ENCODE data around the gene PHYH. TPM values are rescaled to one million over a fixed set of nuclear protein-coding genes. Genes with fewer than 3 reads are reported as not detected.

PHYH gene
- total RNA-seq, 1 donor from 2014 or later, result 5.3 TPM

- no peak overlapping the region for H3K4me3 ChIP-seq (ENCODE audit: low read depth, low read length)
- FAIRE-seq (no peak), DNase-seq (ENCODE audit: low read depth) (no peak)
- TF ChIP-seq CTCF (IDR thresholded peaks at IDR 0.05; ENCODE audit: insufficient read depth, low read length, severe bottlenecking), result no peak
- H3K27me3 ChIP-seq (ENCODE audit: control insufficient read depth, insufficient read depth, low read length), result no peaks in the 10 kb centered on the region
- H3K36me3 ChIP-seq (ENCODE audit: control insufficient read depth, insufficient read depth, low read length), result no peaks in the 10 kb centered on the region
These were observed 36.3 kb downstream of the PHYH start for GRCh38 chr10:13263591-13263990.

- no peak for TF ChIP-seq CTCF (IDR thresholded peaks at IDR 0.05; ENCODE audit: insufficient read depth, low read length, severe bottlenecking)
- DNase-seq (ENCODE audit: low read depth) (no peak), FAIRE-seq (no peak)
- Histone ChIP-seq H3K27me3 (ENCODE audit: control insufficient read depth, insufficient read depth, low read length) (no peaks in the 10 kb centered on the region), H3K4me3 (ENCODE audit: low read depth, low read length) (no peak overlapping the region), H3K36me3 (ENCODE audit: control insufficient read depth, insufficient read depth, low read length) (no peaks in the 10 kb centered on the region)
These were observed 37.4 kb downstream of the PHYH start for GRCh38 chr10:13262433-13262832.

DNA sequence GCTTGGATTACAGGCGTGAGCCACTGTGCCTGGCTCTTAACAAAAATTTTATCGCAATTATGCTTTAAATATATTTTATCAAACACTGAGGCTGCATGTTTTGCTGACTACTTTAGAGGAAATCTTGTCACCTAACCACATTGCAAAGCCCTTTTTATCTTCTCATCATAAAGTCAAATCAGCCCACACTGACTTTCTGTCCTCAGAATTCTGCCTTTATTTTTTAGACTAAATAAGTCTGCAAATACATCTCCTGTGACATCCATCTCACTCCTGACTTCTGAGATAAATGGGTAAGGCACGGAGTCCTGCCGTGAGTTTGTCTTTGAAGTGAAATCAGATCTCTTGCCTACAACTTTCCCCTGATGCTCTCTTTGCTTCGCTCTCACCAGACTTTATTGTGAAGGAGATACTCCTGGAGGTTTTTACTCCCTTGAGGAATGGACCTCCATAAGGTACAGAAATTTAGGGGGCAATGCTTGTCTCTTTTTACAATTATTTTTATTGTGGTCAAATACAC lies 42.2 kb downstream of the PHYH start:
- no peak overlapping the region for H3K4me3 ChIP-seq (ENCODE audit: low read depth, low read length)
- no peaks in the 10 kb centered on the region for H3K36me3 ChIP-seq (ENCODE audit: control insufficient read depth, insufficient read depth, low read length)
- H3K27me3 ChIP-seq (ENCODE audit: control insufficient read depth, insufficient read depth, low read length), result no peaks in the 10 kb centered on the region
- no peak for FAIRE-seq
- no peak for DNase-seq (ENCODE audit: low read depth)
- TF ChIP-seq CTCF (IDR thresholded peaks at IDR 0.05; ENCODE audit: insufficient read depth, low read length, severe bottlenecking), result no peak

- Histone ChIP-seq H3K27me3 (ENCODE audit: control insufficient read depth, insufficient read depth, low read length) (no peaks in the 10 kb centered on the region), H3K36me3 (ENCODE audit: control insufficient read depth, insufficient read depth, low read length) (no peaks in the 10 kb centered on the region), H3K4me3 (ENCODE audit: low read depth, low read length) (no peak overlapping the region)
- DNase-seq (ENCODE audit: low read depth) (no peak), FAIRE-seq (no peak)
- TF ChIP-seq CTCF (IDR thresholded peaks at IDR 0.05; ENCODE audit: insufficient read depth, low read length, severe bottlenecking), result no peak
These were observed 43.2 kb downstream of the PHYH start for GRCh38 chr10:13256627-13257026.

- no peak for TF ChIP-seq CTCF (IDR thresholded peaks at IDR 0.05; ENCODE audit: insufficient read depth, low read length, severe bottlenecking)
- no peaks in the 10 kb centered on the region for H3K36me3 ChIP-seq (ENCODE audit: control insufficient read depth, insufficient read depth, low read length)
- no peaks in the 10 kb centered on the region for H3K27me3 ChIP-seq (ENCODE audit: control insufficient read depth, insufficient read depth, low read length)
- FAIRE-seq (no peak), DNase-seq (ENCODE audit: low read depth) (no peak)
- no peak overlapping the region for H3K4me3 ChIP-seq (ENCODE audit: low read depth, low read length)
These were observed 46.1 kb downstream of the PHYH start for GRCh38 chr10:13253726-13254125.

DNA sequence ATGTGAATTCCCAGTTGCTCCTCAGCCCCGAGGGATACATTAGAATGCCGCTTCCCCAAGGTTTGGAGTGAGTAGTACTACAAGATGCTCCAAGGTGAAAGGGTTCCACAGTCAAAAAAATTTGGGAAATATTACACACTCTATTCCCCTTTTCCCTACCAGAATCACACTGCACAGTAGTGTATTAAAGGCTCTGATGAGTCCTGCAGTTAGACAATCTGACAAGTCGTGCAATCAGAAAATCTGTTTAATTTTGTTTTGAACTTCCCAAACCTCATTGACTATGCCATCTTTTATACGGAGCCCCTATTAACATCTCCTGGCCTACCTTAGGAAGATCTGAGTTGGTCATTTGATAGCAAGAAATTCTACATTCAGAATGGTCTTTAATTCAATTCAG lies 52.1 kb downstream of the PHYH start:
- TF ChIP-seq CTCF (IDR thresholded peaks at IDR 0.05; ENCODE audit: insufficient read depth, low read length, severe bottlenecking), result no peak
- H3K4me3 ChIP-seq (ENCODE audit: low read depth, low read length), result no peak overlapping the region
- FAIRE-seq (no peak), DNase-seq (ENCODE audit: low read depth) (no peak)
- H3K36me3 ChIP-seq (ENCODE audit: control insufficient read depth, insufficient read depth, low read length), result no peaks in the 10 kb centered on the region
- H3K27me3 ChIP-seq (ENCODE audit: control insufficient read depth, insufficient read depth, low read length), result no peaks in the 10 kb centered on the region

Data from bronchial epithelial cell (primary cell).